IPS-18a (cell line): Measurements from ENCODE around the gene WNT1.

ENCODE experiments used
- H3K27ac ChIP-seq: one replicate; pipeline ENCODE4 v1.5.1; 2013; ENCODE audit warnings: low read length
- H3K27me3 ChIP-seq: one replicate; pipeline ENCODE4 v1.6.1; 2013; ENCODE audit warnings: mild to moderate bottlenecking, low read length; ENCODE audit not compliant: control insufficient read depth, insufficient read depth
- H3K36me3 ChIP-seq: one replicate; pipeline ENCODE4 v1.6.1; 2013; ENCODE audit warnings: low read depth, low read length; ENCODE audit not compliant: control insufficient read depth
- H3K4me1 ChIP-seq: one replicate; pipeline ENCODE4 v1.6.1; 2013; ENCODE audit warnings: low read depth, low read length; ENCODE audit not compliant: control insufficient read depth
- H3K4me3 ChIP-seq: one replicate; pipeline ENCODE4 v1.5.1; 2013; ENCODE audit warnings: low read length
- H3K9ac ChIP-seq: one replicate; pipeline ENCODE4 v1.6.1; 2013; ENCODE audit warnings: mild to moderate bottlenecking, low read length, moderate library complexity
- H3K9me3 ChIP-seq: one replicate; pipeline ENCODE4 v1.6.1; 2013; ENCODE audit warnings: low read depth, low read length; ENCODE audit not compliant: control insufficient read depth

The WNT1 gene

GRCh38 chr12:48973941-48974673 is 4.0 kb upstream of the WNT1 start:
- Histone ChIP-seq H3K4me3 (no peak overlapping the region), H3K9ac (no peak overlapping the region), H3K4me1 (peaks cover 29% of the 10 kb centered on the region), H3K27me3 (peaks cover 100% of the 10 kb centered on the region), H3K36me3 (no peaks in the 10 kb centered on the region), H3K9me3 (no peaks in the 10 kb centered on the region), H3K27ac (no peak overlapping the region)

GRCh38 chr12:48977290-48978281 is 536 bp upstream of the WNT1 start:
- Histone ChIP-seq H3K4me1 (peaks cover 18% of the 10 kb centered on the region), H3K27me3 (peaks cover 100% of the 10 kb centered on the region), H3K9ac (no peak overlapping the region)

GRCh38 chr12:48978741-48979601 is 849 bp downstream of the WNT1 start:
- Histone ChIP-seq H3K36me3 (no peaks in the 10 kb centered on the region), H3K27ac (no peak overlapping the region), H3K4me1 (peaks cover 18% of the 10 kb centered on the region), H3K9me3 (no peaks in the 10 kb centered on the region), H3K27me3 (peaks cover 100% of the 10 kb centered on the region), H3K4me3 (peak overlapping the region; percentile 33), H3K9ac (no peak overlapping the region)

More at GRCh38 chr12:48977290-48978281, 536 bp upstream of the WNT1 start:
- H3K4me3 ChIP-seq, result no peak overlapping the region
- no peaks in the 10 kb centered on the region for H3K9me3 ChIP-seq
- H3K27ac ChIP-seq, result no peak overlapping the region
- no peaks in the 10 kb centered on the region for H3K36me3 ChIP-seq

- H3K27ac ChIP-seq, result no peak overlapping the region
- peaks cover 18% of the 10 kb centered on the region for H3K4me1 ChIP-seq
- H3K4me3 ChIP-seq, result peak overlapping the region; percentile 33
- H3K36me3 ChIP-seq, result no peaks in the 10 kb centered on the region
- no peaks in the 10 kb centered on the region for H3K9me3 ChIP-seq
- H3K9ac ChIP-seq, result no peak overlapping the region
- H3K27me3 ChIP-seq, result peaks cover 100% of the 10 kb centered on the region
Observed at GRCh38 chr12:48979602-48980388, 1.7 kb downstream of the WNT1 start.

- Histone ChIP-seq H3K9ac (no peak overlapping the region), H3K4me1 (peaks cover 18% of the 10 kb centered on the region), H3K36me3 (no peaks in the 10 kb centered on the region), H3K27ac (no peak overlapping the region), H3K27me3 (peaks cover 100% of the 10 kb centered on the region), H3K4me3 (peak overlapping the region; percentile 48), H3K9me3 (no peaks in the 10 kb centered on the region)
Observed at GRCh38 chr12:48980389-48980952, 2.3 kb downstream of the WNT1 start.

GRCh38 chr12:48980953-48981756 is 3.0 kb downstream of the WNT1 start:
- Histone ChIP-seq H3K27me3 (peaks cover 100% of the 10 kb centered on the region), H3K9ac (no peak overlapping the region)

GRCh38 chr12:48981757-48982157 is 3.6 kb downstream of the WNT1 start:
- H3K9me3 ChIP-seq, result no peaks in the 10 kb centered on the region
- peaks cover 99% of the 10 kb centered on the region for H3K27me3 ChIP-seq
- H3K4me3 ChIP-seq, result no peak overlapping the region
- peaks cover 18% of the 10 kb centered on the region for H3K4me1 ChIP-seq
- H3K36me3 ChIP-seq, result no peaks in the 10 kb centered on the region
- H3K27ac ChIP-seq, result no peak overlapping the region
- H3K9ac ChIP-seq, result no peak overlapping the region

More at GRCh38 chr12:48980953-48981756, 3.0 kb downstream of the WNT1 start:
- H3K4me3 ChIP-seq, result peak overlapping the region; percentile 48
- peaks cover 18% of the 10 kb centered on the region for H3K4me1 ChIP-seq
- H3K36me3 ChIP-seq, result no peaks in the 10 kb centered on the region
- H3K9me3 ChIP-seq, result no peaks in the 10 kb centered on the region
- H3K27ac ChIP-seq, result no peak overlapping the region

- Histone ChIP-seq H3K36me3 (no peaks in the 10 kb centered on the region), H3K4me1 (peaks cover 18% of the 10 kb centered on the region), H3K27me3 (peaks cover 99% of the 10 kb centered on the region), H3K27ac (no peak overlapping the region), H3K9me3 (no peaks in the 10 kb centered on the region), H3K9ac (no peak overlapping the region), H3K4me3 (no peak overlapping the region)
Observed at GRCh38 chr12:48982397-48983080, 4.4 kb downstream of the WNT1 start.

GRCh38 chr12:48985475-48985897 is 7.4 kb downstream of the WNT1 start:
- Histone ChIP-seq H3K4me1 (peaks cover 6% of the 10 kb centered on the region), H3K27ac (no peak overlapping the region), H3K9me3 (no peaks in the 10 kb centered on the region), H3K9ac (no peak overlapping the region), H3K36me3 (no peaks in the 10 kb centered on the region), H3K4me3 (no peak overlapping the region), H3K27me3 (peaks cover 87% of the 10 kb centered on the region)
